Measurements from ENCODE around the gene TNFSF4. TPM values are rescaled to one million over a fixed set of nuclear protein-coding genes. Genes with fewer than 3 reads are reported as not detected.

Gene TNFSF4
- total and polyA plus RNA-seq, 2 of the 13 experiments (the other 11 are each of a cell fraction or from before 2014, with no cell fraction given) = 2.4 to 7.9 TPM

DNA sequence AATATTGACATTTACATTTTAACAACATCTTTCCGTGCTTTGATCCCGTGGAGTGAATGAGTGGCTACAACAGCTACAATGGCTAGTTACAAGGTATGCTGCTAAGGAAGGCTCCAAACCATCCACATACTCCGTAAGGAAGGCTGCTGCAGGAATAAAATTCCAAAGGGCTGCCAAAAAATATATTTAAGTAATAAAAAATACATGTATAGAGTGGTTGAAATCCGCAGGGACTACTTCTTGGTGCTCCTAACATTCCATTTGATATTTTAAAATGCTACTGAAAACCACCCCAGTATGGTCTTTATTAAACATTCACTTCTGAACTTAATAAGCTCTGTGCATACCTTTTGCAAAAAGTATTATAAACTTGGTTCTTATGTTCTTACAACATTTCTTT is 25.3 kb downstream of the TNFSF4 start:
- BruUV-seq (replicated peaks) = no TSS peak
- Histone ChIP-seq H3K9ac (ENCODE audit: insufficient read depth, low read depth, low read length) (no peak overlapping the region), H4K20me1 (ENCODE audit: insufficient read depth, low read length) (no peaks in the 10 kb centered on the region), H3K27me3 (ENCODE audit: control insufficient read depth in 1 of 2, insufficient read depth in 2 of 2, low read length in 2 of 2) (no peaks in the 10 kb centered on the region), H3K79me2 (ENCODE audit: insufficient read depth, low read length) (no peaks in the 10 kb centered on the region), H3K4me1 (ENCODE audit: insufficient read depth, low read length) (no peaks in the 10 kb centered on the region), H3K36me3 (replicated peaks in 1 of 2; ENCODE audit: control insufficient read depth in 1 of 2, insufficient read depth in 2 of 2, low read length in 2 of 2) (peaks cover 2 to 11% of the 10 kb centered on the region in 2 experiments; a peak in 1 of 5 replicates), H2AFZ (ENCODE audit: low read length) (no peak overlapping the region), H3K27ac (ENCODE audit: extremely low read length, insufficient read depth, low read length) (no peak overlapping the region), H3K4me3 (replicated peaks in 1 of 3; ENCODE audit: insufficient read depth in 1 of 3, low read depth in 2 of 3, low read length in 3 of 3) (no peak overlapping the region), H3K9me3 (ENCODE audit: low read length) (no peaks in the 10 kb centered on the region), H3K4me2 (ENCODE audit: low read depth, low read length) (no peak overlapping the region)
- no peak for DNase-seq (ENCODE audit: low spot score)
- intact Hi-C loops (cut with micrococcal nuclease; ENCODE audit: unreplicated experiment) = no loop called here
- WGBS (ENCODE audit: low lambda C conversion rate) = 65% methylated on average over 4 of the region's 4 CpGs
- FAIRE-seq = no peak
- ChIA-PET CTCF (ENCODE audit: low intra/inter-chr PET ratio, low total read pairs) (no interaction called here), POLR2A (no interaction called here)
- in situ Hi-C loops (cut with HindIII; ENCODE audit: extremely low pct_ligation_motif_present, low pct_unique_long_range_greater_than_20kb) = no loop called here
- no peak for ATAC-seq
- TF ChIP-seq ZMAT3 (CRISPR knock-in tag; conservative IDR thresholded peaks at IDR 0.05) = no peak
- no peak for TF ChIP-seq FOXK1 (CRISPR knock-in tag; IDR thresholded peaks at IDR 0.05; ENCODE audit: borderline replicate concordance, low read depth)
- TF ChIP-seq HNRNPH1 (optimal IDR thresholded peaks at IDR 0.05; ENCODE audit: low read depth, low read length) = no peak

DNA sequence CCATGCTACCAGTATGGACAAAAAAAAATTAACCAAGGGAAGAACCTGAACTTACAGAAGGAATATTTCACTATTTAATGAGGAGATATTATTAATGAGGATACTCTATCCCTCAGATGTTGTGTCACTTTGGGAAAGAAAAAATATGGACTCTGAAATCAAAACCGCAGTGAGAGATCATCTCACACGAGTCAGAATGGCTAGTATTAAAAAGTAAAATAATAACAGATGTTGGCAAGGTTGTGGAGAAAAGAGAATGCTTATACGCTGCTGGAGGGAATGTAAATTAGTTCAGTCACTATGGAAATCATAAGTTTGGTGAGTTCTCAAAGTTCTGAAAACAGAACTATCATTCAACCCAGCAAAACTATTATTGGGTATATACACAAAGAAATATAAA is 30.9 kb downstream of the TNFSF4 start:
- Histone ChIP-seq H3K79me2 (ENCODE audit: insufficient read depth, low read length) (no peaks in the 10 kb centered on the region), H3K9ac (ENCODE audit: insufficient read depth, low read depth, low read length) (no peak overlapping the region), H2AFZ (ENCODE audit: low read length) (no peak overlapping the region), H3K4me2 (ENCODE audit: low read depth, low read length) (no peak overlapping the region), H3K27me3 (ENCODE audit: control insufficient read depth in 1 of 2, insufficient read depth in 2 of 2, low read length in 2 of 2) (no peaks in the 10 kb centered on the region), H3K36me3 (replicated peaks in 1 of 2; ENCODE audit: control insufficient read depth in 1 of 2, insufficient read depth in 2 of 2, low read length in 2 of 2) (no peaks in the 10 kb centered on the region), H3K4me1 (ENCODE audit: insufficient read depth, low read length) (no peaks in the 10 kb centered on the region), H3K4me3 (replicated peaks in 1 of 3; ENCODE audit: insufficient read depth in 1 of 3, low read depth in 2 of 3, low read length in 3 of 3) (no peak overlapping the region), H3K9me3 (ENCODE audit: low read length) (peaks cover 34% of the 10 kb centered on the region), H3K27ac (ENCODE audit: extremely low read length, insufficient read depth, low read length) (no peak overlapping the region), H4K20me1 (ENCODE audit: insufficient read depth, low read length) (no peaks in the 10 kb centered on the region)
- no peak for FAIRE-seq
- WGBS (ENCODE audit: low lambda C conversion rate) = 51% methylated on average over 3 of the region's 3 CpGs
- TF ChIP-seq SMARCC2 (IDR thresholded peaks at IDR 0.05) (no peak), ZNF850 (CRISPR knock-in tag; conservative IDR thresholded peaks at IDR 0.05) (no peak), JUN (CRISPR knock-in tag; IDR thresholded peaks at IDR 0.05) (no peak), ATM (IDR thresholded peaks at IDR 0.05; ENCODE audit: borderline replicate concordance) (no peak), ZBTB38 (CRISPR knock-in tag; IDR thresholded peaks at IDR 0.05) (no peak), KLF15 (CRISPR knock-in tag; IDR thresholded peaks at IDR 0.05; ENCODE audit: borderline replicate concordance) (no peak), ZKSCAN1 (IDR thresholded peaks at IDR 0.05; ENCODE audit: low read length) (no peak), ZGPAT (CRISPR knock-in tag; IDR thresholded peaks at IDR 0.05) (no peak), FOXC1 (CRISPR knock-in tag; IDR thresholded peaks at IDR 0.05; ENCODE audit: borderline replicate concordance) (no peak), ZNF282 (IDR thresholded peaks at IDR 0.05; ENCODE audit: partially characterized antibody) (no peak), KDM1A (CRISPR knock-in tag; IDR thresholded peaks at IDR 0.05) (no peak), ZNF598 (CRISPR knock-in tag; IDR thresholded peaks at IDR 0.05; ENCODE audit: borderline replicate concordance) (no peak), KDM3A (CRISPR knock-in tag; IDR thresholded peaks at IDR 0.05; ENCODE audit: low read depth) (no peak)
- TF ChIP-seq, protein P1, sequence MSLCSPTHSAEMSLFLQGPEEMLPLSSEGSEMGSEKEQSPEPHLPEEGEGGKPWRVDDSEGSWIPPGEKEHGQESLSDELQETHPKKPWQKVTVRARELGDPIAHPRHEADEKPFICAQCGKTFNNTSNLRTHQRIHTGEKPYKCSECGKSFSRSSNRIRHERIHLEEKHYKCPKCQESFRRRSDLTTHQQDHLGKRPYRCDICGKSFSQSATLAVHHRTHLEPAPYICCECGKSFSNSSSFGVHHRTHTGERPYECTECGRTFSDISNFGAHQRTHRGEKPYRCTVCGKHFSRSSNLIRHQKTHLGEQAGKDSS (CRISPR knock-in tag; IDR thresholded peaks at IDR 0.05; ENCODE audit: borderline replicate concordance, low read depth) = no peak
- TF ChIP-seq, protein P2, sequence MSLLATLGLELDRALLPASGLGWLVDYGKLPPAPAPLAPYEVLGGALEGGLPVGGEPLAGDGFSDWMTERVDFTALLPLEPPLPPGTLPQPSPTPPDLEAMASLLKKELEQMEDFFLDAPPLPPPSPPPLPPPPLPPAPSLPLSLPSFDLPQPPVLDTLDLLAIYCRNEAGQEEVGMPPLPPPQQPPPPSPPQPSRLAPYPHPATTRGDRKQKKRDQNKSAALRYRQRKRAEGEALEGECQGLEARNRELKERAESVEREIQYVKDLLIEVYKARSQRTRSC (CRISPR knock-in tag; IDR thresholded peaks at IDR 0.05; ENCODE audit: low read depth) = no peak
- DNase-seq (ENCODE audit: low spot score) = no peak
- ChIA-PET POLR2A (no interaction called here), CTCF (ENCODE audit: low intra/inter-chr PET ratio, low total read pairs) (no interaction called here)
- no TSS peak for BruUV-seq (replicated peaks)
- in situ Hi-C loops (cut with HindIII; ENCODE audit: extremely low pct_ligation_motif_present, low pct_unique_long_range_greater_than_20kb) (no loop called here), intact Hi-C loops (cut with micrococcal nuclease; ENCODE audit: unreplicated experiment) (no loop called here)
- ATAC-seq = no peak

Data from HepG2 (cell line).